Liver (tissue), 9 donors: ENCODE results near the gene GFRA1. TPM values are rescaled to one million over a fixed set of nuclear protein-coding genes. Genes with fewer than 3 reads are reported as not detected.

Experiments used
- DNase-seq: peaks from one replicate; pipeline ENCODE4 v3.0.0-alpha.2; 2017; ENCODE audit warnings: low spot score
- H3K27ac ChIP-seq, 2 donors: one replicate each; pipeline ENCODE4 v1.7.0; 2013; ENCODE audit warnings: inconsistent platforms in 2 of 2, low read length in 2 of 2, control low read depth in 1 of 2, low read depth in 1 of 2, mild to moderate bottlenecking in 1 of 2
- H3K27me3 ChIP-seq, 4 donors: one replicate each; pipeline versions ENCODE4 v1.6.1 to v1.7.0; 2013; ENCODE audit warnings: low read length in 3 of 4, inconsistent platforms in 1 of 4, mild to moderate bottlenecking in 1 of 4, moderate library complexity in 1 of 4; ENCODE audit not compliant: control insufficient read depth in 4 of 4, insufficient read depth in 4 of 4
- H3K36me3 ChIP-seq, 4 donors: one replicate each; pipeline versions ENCODE4 v1.6.1 to v1.7.0; 2013; ENCODE audit warnings: low read length in 3 of 4, mild to moderate bottlenecking in 3 of 4, low read depth in 1 of 4, moderate library complexity in 1 of 4; ENCODE audit not compliant: control insufficient read depth in 4 of 4, insufficient read depth in 3 of 4
- H3K4me1 ChIP-seq, 4 donors: one replicate each; pipeline versions ENCODE4 v1.6.1 to v1.7.0; 2013; ENCODE audit warnings: low read length in 3 of 4, mild to moderate bottlenecking in 3 of 4, moderate library complexity in 1 of 4; ENCODE audit not compliant: control insufficient read depth in 4 of 4, insufficient read depth in 4 of 4
- H3K4me3 ChIP-seq, 3 donors: one replicate each; pipeline versions ENCODE4 v1.6.1 to v1.7.0; 2013; ENCODE audit warnings: low read length in 3 of 3, control low read depth in 1 of 3, low read depth in 1 of 3, mild to moderate bottlenecking in 1 of 3
- H3K9ac ChIP-seq, 2 donors: one replicate each; pipeline ENCODE4 v1.7.0; 2013; ENCODE audit warnings: low read length in 2 of 2, mild to moderate bottlenecking in 2 of 2, moderate library complexity in 2 of 2, control low read depth in 1 of 2, low read depth in 1 of 2
- H3K9me3 ChIP-seq, 4 donors: one replicate each; pipeline versions ENCODE4 v1.6.1 to v1.7.0; 2013; ENCODE audit warnings: low read length in 3 of 4; ENCODE audit not compliant: control insufficient read depth in 4 of 4
- ATF3 ChIP-seq: IDR thresholded peaks from 2 replicates; pipeline ENCODE4 v1.6.1; 2016; ENCODE audit warnings: antibody characterized with exemption
- CTCF ChIP-seq: fragments of 150-350 bp; IDR thresholded peaks from 2 replicates; pipeline ENCODE4 v1.5.1; 2017; ENCODE audit warnings: improper control_type of control experiment, low read depth, low read length; ENCODE audit not compliant: missing input control
- EGR1 ChIP-seq, 2 donors: IDR thresholded peaks; 2 replicates each; pipeline ENCODE4 v1.6.1; 2016 to 2018; ENCODE audit warnings: antibody characterized with exemption in 2 of 2, low read depth in 2 of 2
- FOXA1 ChIP-seq: IDR thresholded peaks from 2 replicates; pipeline ENCODE4 v1.6.1; 2016; ENCODE audit warnings: antibody characterized with exemption
- FOXA2 ChIP-seq: IDR thresholded peaks from 2 replicates; pipeline ENCODE4 v1.6.1; 2016; ENCODE audit warnings: antibody characterized with exemption
- GABPA ChIP-seq, 2 donors: IDR thresholded peaks in 1 of 2; conservative IDR thresholded peaks in 1 of 2; 2 replicates each; pipeline ENCODE4 v1.6.1; 2016; ENCODE audit warnings: antibody characterized with exemption in 2 of 2, mild to moderate bottlenecking in 1 of 2, moderate library complexity in 1 of 2
- HNF4A ChIP-seq, 2 donors: conservative IDR thresholded peaks; 2 replicates each; pipeline ENCODE4 v1.6.1; 2016; ENCODE audit warnings: antibody characterized with exemption in 2 of 2, mild to moderate bottlenecking in 2 of 2
- HNF4G ChIP-seq: IDR thresholded peaks from 2 replicates; pipeline ENCODE4 v1.6.1; 2016; ENCODE audit warnings: antibody characterized with exemption
- JUND ChIP-seq, 2 donors: IDR thresholded peaks; 2 replicates each; pipeline ENCODE4 v1.6.1; 2016; ENCODE audit warnings: antibody characterized with exemption in 2 of 2
- MAX ChIP-seq: IDR thresholded peaks from 2 replicates; pipeline ENCODE4 v1.6.1; 2016; ENCODE audit warnings: antibody characterized with exemption
- NR2F2 ChIP-seq: IDR thresholded peaks from 2 replicates; pipeline ENCODE4 v1.6.1; 2016; ENCODE audit warnings: antibody characterized with exemption
- RAD21 ChIP-seq, 2 donors: IDR thresholded peaks; 2 replicates each; pipeline ENCODE4 v1.6.1; 2016; ENCODE audit warnings: antibody characterized with exemption in 2 of 2, mild to moderate bottlenecking in 2 of 2
- REST ChIP-seq: IDR thresholded peaks from 2 replicates; pipeline ENCODE4 v1.6.1; 2016; ENCODE audit warnings: antibody characterized with exemption, mild to moderate bottlenecking
- RXRA ChIP-seq, 2 donors: IDR thresholded peaks; 2 replicates each; pipeline ENCODE4 v1.6.1; 2017 to 2018; ENCODE audit warnings: antibody characterized with exemption in 2 of 2, mild to moderate bottlenecking in 1 of 2
- SP1 ChIP-seq: IDR thresholded peaks from 2 replicates; pipeline ENCODE4 v1.6.1; 2018; ENCODE audit warnings: antibody characterized with exemption, mild to moderate bottlenecking
- TAF1 ChIP-seq: conservative IDR thresholded peaks from 2 replicates; pipeline ENCODE4 v1.6.1; 2016; ENCODE audit warnings: antibody characterized with exemption, mild to moderate bottlenecking
- YY1 ChIP-seq: IDR thresholded peaks from 2 replicates; pipeline ENCODE4 v1.6.1; 2016; ENCODE audit warnings: antibody characterized with exemption, mild to moderate bottlenecking
- ZBTB33 ChIP-seq: IDR thresholded peaks from 2 replicates; pipeline ENCODE4 v1.6.1; 2016; ENCODE audit warnings: antibody characterized with exemption
- WGBS: extraction: QIAGEN DNeasy Blood & Tissue Kit; methylation state at CpG from one replicate; pipeline ENCODE4 v1.1.7; 2013; 5-methylcytosine and 5-hydroxymethylcytosine counted together
- polyA plus RNA-seq, 2 donors: library from polyadenylated mRNA; stranded (reverse) in 1 of 2; unstranded in 1 of 2; fragments of 200-250 nt in 1 of 2; fragments of >200 nt in 1 of 2; fragmentation: Nextera tagmentation in 1 of 2; extraction: Ambion mirVana in 1 of 2; gene quantifications; one replicate each; pipeline versions ENCODE4 v1.2.1 to v1.2.3, GENCODE V29; 2013 to 2015
- total RNA-seq, 2 donors: library from RNA; depleted of rRNA; stranded (reverse); fragments of >200 nt; gene quantifications; one replicate each; pipeline ENCODE4 v1.2.3, GENCODE V29; 2014
- donor health status: healthy.
- donor health status: healthy.
- donor health status: healthy.
- donor health status: healthy.
- donor health status: healthy.

Gene GFRA1
- total and polyA plus RNA-seq, 4 donors = 14.2 to 53.6 (median 17.8) TPM

GRCh38 chr10:116156819-116157218, 116.2 kb downstream of the GFRA1 start (continued):
- TF ChIP-seq REST (no peak), JUND (IDR thresholded peaks at IDR 0.05) (no peak), NR2F2 (no peak), FOXA1 (no peak)

GRCh38 chr10:116155191-116155590, 117.8 kb downstream of the GFRA1 start:
- WGBS = 80% methylated on average over 1 of the region's 1 CpG

More at GRCh38 chr10:116155191-116155590, 117.8 kb downstream of the GFRA1 start:
- no peak overlapping the region for H3K9ac ChIP-seq
- no peaks in the 10 kb centered on the region for H3K36me3 ChIP-seq
- H3K27me3 ChIP-seq = no peaks in the 10 kb centered on the region
- no peak overlapping the region for H3K4me3 ChIP-seq
- no peak overlapping the region for H3K27ac ChIP-seq
- DNase-seq = no peak
- no peaks in the 10 kb centered on the region for H3K9me3 ChIP-seq
- no peak for TF ChIP-seq ZBTB33
- TF ChIP-seq REST = no peak
- no peak for TF ChIP-seq TAF1
- no peak for TF ChIP-seq HNF4G
- TF ChIP-seq EGR1 (IDR thresholded peaks at IDR 0.05; ENCODE audit: low read depth in 2 of 2) = no peak
- no peak for TF ChIP-seq FOXA2
- no peak for TF ChIP-seq NR2F2
- no peak for TF ChIP-seq YY1
- no peak for TF ChIP-seq MAX
- no peak for TF ChIP-seq CTCF
- TF ChIP-seq JUND (IDR thresholded peaks at IDR 0.05) = no peak
- no peak for TF ChIP-seq RAD21 (IDR thresholded peaks at IDR 0.05)
- TF ChIP-seq FOXA1 = no peak
- TF ChIP-seq RXRA (IDR thresholded peaks at IDR 0.05) = no peak
- TF ChIP-seq SP1 = no peak
- no peak for TF ChIP-seq HNF4A (conservative IDR thresholded peaks at IDR 0.05)
- TF ChIP-seq GABPA (IDR thresholded peaks at IDR 0.05 in 1 of 2, conservative IDR thresholded peaks at IDR 0.05 in 1 of 2) = no peak
- TF ChIP-seq ATF3 = no peak
- H3K4me1 ChIP-seq = no peaks in the 10 kb centered on the region
